ENCODE results near the gene SLC25A42. TPM values are rescaled to one million over a fixed set of nuclear protein-coding genes. Genes with fewer than 3 reads are reported as not detected.

SLC25A42 gene
- total and polyA plus RNA-seq, 2 of the 13 experiments (the other 11 are each of a cell fraction or from before 2014, with no cell fraction given): 12.8 to 18.3 TPM

DNA sequence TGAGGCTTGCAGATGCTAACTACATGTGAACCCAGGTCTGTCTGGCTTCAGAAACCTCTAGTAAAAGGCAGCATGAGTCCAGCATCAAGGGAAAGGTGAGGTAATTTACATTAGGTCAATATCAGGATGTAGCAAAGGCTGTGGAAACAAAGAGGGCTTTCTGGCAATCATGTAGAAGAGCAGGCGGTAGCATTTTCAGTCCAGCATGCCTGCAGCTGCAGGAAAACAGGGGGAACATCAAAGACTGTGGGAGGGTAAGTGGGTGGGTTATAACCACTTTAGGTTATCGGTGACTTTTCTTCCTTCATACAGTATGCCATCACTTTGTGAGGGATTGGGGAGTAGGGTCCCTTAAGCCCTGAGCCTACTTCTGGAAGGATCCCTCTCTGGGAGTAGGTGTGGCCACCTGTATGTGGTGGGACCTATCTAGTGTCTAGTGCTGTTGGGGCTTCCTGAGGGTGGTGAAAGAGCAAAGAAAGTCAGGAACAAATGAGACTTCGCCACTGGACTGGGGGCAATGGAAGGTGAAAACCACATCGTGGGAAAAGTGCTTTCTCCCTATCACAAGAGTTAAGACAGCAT lies 41.3 kb upstream of the SLC25A42 start:
- peak overlapping the region; percentile 5; the same call in 1 of the 2 replicates for H3K4me2 ChIP-seq (ENCODE audit: low read depth, low read length)
- peaks cover 9% of the 10 kb centered on the region; the same call in 1 of the 2 replicates for H4K20me1 ChIP-seq (ENCODE audit: insufficient read depth, low read length)
- in situ Hi-C loops (cut with HindIII; ENCODE audit: extremely low pct_ligation_motif_present, low pct_unique_long_range_greater_than_20kb): no loop called here
- peaks cover 54% of the 10 kb centered on the region for H3K4me1 ChIP-seq (ENCODE audit: insufficient read depth, low read length)
- ATAC-seq (peak; percentile 73), DNase-seq (ENCODE audit: low spot score) (peak; percentile 72), FAIRE-seq (peak; percentile 23)
- peaks cover 28 to 64% of the 10 kb centered on the region in 2 experiments for H3K36me3 ChIP-seq (replicated peaks in 1 of 2; ENCODE audit: control insufficient read depth in 1 of 2, insufficient read depth in 2 of 2, low read length in 2 of 2)
- WGBS (ENCODE audit: low lambda C conversion rate): 56% methylated on average over 4 of the region's 4 CpGs
- ChIA-PET POLR2A (no interaction called here), CTCF (ENCODE audit: low intra/inter-chr PET ratio, low total read pairs) (interaction anchor here (0.6 kb wide), 1 partner anchor 46 kb away, joined by 3 read pairs; no protein-coding TSS in a partner anchor)
- H3K9ac ChIP-seq (ENCODE audit: insufficient read depth, low read depth, low read length): peak overlapping the region; percentile 2; the same call in 1 of the 2 replicates
- H2AFZ ChIP-seq (ENCODE audit: low read length): no peak overlapping the region
- peak overlapping the region; percentile 13 for H3K27ac ChIP-seq (ENCODE audit: extremely low read length, insufficient read depth, low read length)
- H3K79me2 ChIP-seq (ENCODE audit: insufficient read depth, low read length): peaks cover 17% of the 10 kb centered on the region
- no peak overlapping the region for H3K4me3 ChIP-seq (replicated peaks in 1 of 3; ENCODE audit: insufficient read depth in 1 of 3, low read depth in 2 of 3, low read length in 3 of 3)
- no TSS peak for BruUV-seq (replicated peaks)
- H3K27me3 ChIP-seq (ENCODE audit: control insufficient read depth in 1 of 2, insufficient read depth in 2 of 2, low read length in 2 of 2): no peaks in the 10 kb centered on the region
- H3K9me3 ChIP-seq (ENCODE audit: low read length): no peaks in the 10 kb centered on the region
- intact Hi-C loops (cut with micrococcal nuclease; ENCODE audit: unreplicated experiment): no loop called here
- TF ChIP-seq ZBTB26 (CRISPR knock-in tag; IDR thresholded peaks at IDR 0.05; ENCODE audit: borderline replicate concordance) (no peak), ZNF3 (CRISPR knock-in tag; IDR thresholded peaks at IDR 0.05) (no peak), FOXA3 (CRISPR knock-in tag; IDR thresholded peaks at IDR 0.05) (peak; percentile 35; the same call in 1 of the 2 replicates), CEBPG (CRISPR knock-in tag; IDR thresholded peaks at IDR 0.05) (peak; percentile 35; the same call in 1 of the 2 replicates), CHCHD3 (CRISPR knock-in tag; IDR thresholded peaks at IDR 0.05) (no peak), SMAD9 (CRISPR knock-in tag; IDR thresholded peaks at IDR 0.05) (no peak), ZNF607 (CRISPR knock-in tag; IDR thresholded peaks at IDR 0.05; ENCODE audit: borderline replicate concordance) (no peak), ZSCAN9 (CRISPR knock-in tag; IDR thresholded peaks at IDR 0.05; ENCODE audit: borderline replicate concordance) (no peak), KDM6A (CRISPR knock-in tag; IDR thresholded peaks at IDR 0.05; ENCODE audit: low read depth) (no peak), KDM1A (CRISPR knock-in tag; IDR thresholded peaks at IDR 0.05) (no peak), SAP130 (CRISPR knock-in tag; IDR thresholded peaks at IDR 0.05; ENCODE audit: low read depth) (peak; percentile 43; the same call in 1 of the 2 replicates), ZNF337 (CRISPR knock-in tag; IDR thresholded peaks at IDR 0.05; ENCODE audit: borderline replicate concordance, low read depth) (no peak), NFATC3 (CRISPR knock-in tag; IDR thresholded peaks at IDR 0.05) (no peak), NBN (conservative IDR thresholded peaks at IDR 0.05) (no peak), DR1 (CRISPR knock-in tag; IDR thresholded peaks at IDR 0.05) (no peak), CBX1 (IDR thresholded peaks at IDR 0.05; ENCODE audit: low read depth) (no peak), ZC3H13 (CRISPR knock-in tag; IDR thresholded peaks at IDR 0.05) (peak; percentile 62; the same call in 1 of the 2 replicates), GFI1 (CRISPR knock-in tag; IDR thresholded peaks at IDR 0.05; ENCODE audit: borderline replicate concordance) (no peak), ZNF292 (CRISPR knock-in tag; IDR thresholded peaks at IDR 0.05; ENCODE audit: borderline replicate concordance, low read depth) (peak; percentile 49; the same call in 1 of the 2 replicates), MATR3 (CRISPR knock-in tag; IDR thresholded peaks at IDR 0.05) (no peak), ASH2L (IDR thresholded peaks at IDR 0.05; ENCODE audit: insufficient read length, low read depth, low read length) (no peak), ATF7-NPFF (CRISPR knock-in tag; IDR thresholded peaks at IDR 0.05; ENCODE audit: low read depth) (no peak), ZNF891 (CRISPR knock-in tag; IDR thresholded peaks at IDR 0.05) (no peak)
- TF ChIP-seq, protein P1, sequence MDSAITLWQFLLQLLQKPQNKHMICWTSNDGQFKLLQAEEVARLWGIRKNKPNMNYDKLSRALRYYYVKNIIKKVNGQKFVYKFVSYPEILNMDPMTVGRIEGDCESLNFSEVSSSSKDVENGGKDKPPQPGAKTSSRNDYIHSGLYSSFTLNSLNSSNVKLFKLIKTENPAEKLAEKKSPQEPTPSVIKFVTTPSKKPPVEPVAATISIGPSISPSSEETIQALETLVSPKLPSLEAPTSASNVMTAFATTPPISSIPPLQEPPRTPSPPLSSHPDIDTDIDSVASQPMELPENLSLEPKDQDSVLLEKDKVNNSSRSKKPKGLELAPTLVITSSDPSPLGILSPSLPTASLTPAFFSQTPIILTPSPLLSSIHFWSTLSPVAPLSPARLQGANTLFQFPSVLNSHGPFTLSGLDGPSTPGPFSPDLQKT (CRISPR knock-in tag; IDR thresholded peaks at IDR 0.05; ENCODE audit: borderline replicate concordance): no peak
- TF ChIP-seq, protein P2, sequence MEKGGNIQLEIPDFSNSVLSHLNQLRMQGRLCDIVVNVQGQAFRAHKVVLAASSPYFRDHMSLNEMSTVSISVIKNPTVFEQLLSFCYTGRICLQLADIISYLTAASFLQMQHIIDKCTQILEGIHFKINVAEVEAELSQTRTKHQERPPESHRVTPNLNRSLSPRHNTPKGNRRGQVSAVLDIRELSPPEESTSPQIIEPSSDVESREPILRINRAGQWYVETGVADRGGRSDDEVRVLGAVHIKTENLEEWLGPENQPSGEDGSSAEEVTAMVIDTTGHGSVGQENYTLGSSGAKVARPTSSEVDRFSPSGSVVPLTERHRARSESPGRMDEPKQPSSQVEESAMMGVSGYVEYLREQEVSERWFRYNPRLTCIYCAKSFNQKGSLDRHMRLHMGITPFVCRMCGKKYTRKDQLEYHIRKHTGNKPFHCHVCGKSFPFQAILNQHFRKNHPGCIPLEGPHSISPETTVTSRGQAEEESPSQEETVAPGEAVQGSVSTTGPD (CRISPR knock-in tag; IDR thresholded peaks at IDR 0.05): no peak

All from HepG2 (cell line).